ENCODE results near the gene NEDD9. TPM values are rescaled to one million over a fixed set of nuclear protein-coding genes. Genes with fewer than 3 reads are reported as not detected.

NEDD9 gene
- total and polyA plus RNA-seq, 2 of the 4 experiments (the other 2 are of a cell fraction), result 7.6 to 16.5 TPM

DNA sequence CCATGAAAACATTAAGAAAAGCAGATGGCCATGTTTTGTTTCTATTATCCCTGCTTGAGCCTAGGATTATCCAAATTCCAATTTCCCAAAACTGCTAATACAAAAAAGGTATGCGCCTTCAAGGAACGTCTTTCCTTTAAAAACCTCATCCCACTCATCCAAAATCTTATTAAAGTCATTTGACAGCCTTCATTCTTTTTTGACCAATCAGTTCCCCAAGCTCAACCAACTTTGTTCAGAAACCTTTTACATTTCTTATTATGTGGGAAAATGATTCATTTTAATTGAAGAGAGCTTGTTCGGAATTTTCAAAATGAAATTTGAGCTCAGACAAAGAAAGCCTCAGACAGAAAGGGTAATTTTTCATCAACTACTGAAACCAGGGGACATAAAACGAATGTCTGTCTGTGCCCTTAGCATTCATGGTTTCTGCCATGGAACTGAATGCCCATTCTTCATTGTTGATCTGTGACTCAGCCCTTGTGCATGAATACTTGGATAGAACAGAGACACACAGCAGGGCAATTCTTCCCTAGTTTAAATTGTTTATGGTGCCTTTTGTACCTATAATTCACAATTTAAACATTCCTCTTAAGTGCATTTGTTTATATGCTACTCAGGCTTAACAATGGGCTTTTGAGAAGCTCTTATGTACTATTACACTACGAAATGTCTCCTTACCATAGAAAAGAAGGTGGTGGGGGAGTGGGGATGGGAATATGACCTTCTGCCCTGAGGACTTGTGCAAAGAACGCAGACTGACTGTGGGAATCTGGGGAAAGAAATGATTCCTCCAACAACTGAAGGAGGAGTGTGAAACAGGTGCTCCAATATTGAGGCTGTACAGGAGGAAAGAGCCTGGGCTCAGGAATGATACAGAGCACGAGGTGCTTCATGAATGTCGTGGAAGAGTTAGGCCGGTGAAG lies 71.2 kb downstream of the NEDD9 start:
- 93% methylated on average over 4 of the region's 9 CpGs; no CpG with 5 or more reads in 1 of the 2 experiments for WGBS, 2 experiments (ENCODE audit: extremely low coverage in 2 of 2, insufficient read length in 1 of 2)
- Histone ChIP-seq H3K56ac (ENCODE audit: extremely low read depth, insufficient read depth, low read length) (no peak overlapping the region), H3K14ac (replicated peaks; ENCODE audit: low read depth, low read length) (no peak overlapping the region), H3K18ac (ENCODE audit: low read depth, low read length) (no peak overlapping the region), H2AFZ (replicated peaks; ENCODE audit: low read length, poor library complexity) (no peak overlapping the region), H3K4me3 (ENCODE audit: insufficient read depth, low read depth, low read length) (no peak overlapping the region), H2BK15ac (ENCODE audit: low read depth, low read length) (no peak overlapping the region), H3K27ac (ENCODE audit: insufficient read depth, low read length) (no peak overlapping the region), H4K91ac (ENCODE audit: insufficient read depth, low read depth, low read length) (no peak overlapping the region), H4K20me1 (ENCODE audit: insufficient read depth, low read length) (no peaks in the 10 kb centered on the region), H4K5ac (ENCODE audit: low read depth, low read length) (no peak overlapping the region), H2BK20ac (ENCODE audit: low read depth, low read length) (no peak overlapping the region), H2AK9ac (replicated peaks; ENCODE audit: low read depth, low read length, poor library complexity) (no peak overlapping the region), H3K27me3 (ENCODE audit: control insufficient read depth, insufficient read depth, low read length) (no peaks in the 10 kb centered on the region), H2BK120ac (ENCODE audit: low read depth, low read length) (no peak overlapping the region), H3K79me1 (ENCODE audit: low read depth in 1 of 2, low read length in 2 of 2) (no peaks in the 10 kb centered on the region), H3K9me3 (ENCODE audit: control insufficient read depth, insufficient read depth, low read length) (no peaks in the 10 kb centered on the region), H3K4ac (ENCODE audit: low read depth, low read length) (peak overlapping the region; percentile 15; the same call in 1 of the 2 replicates), H3K23ac (ENCODE audit: low read depth, low read length) (no peak overlapping the region), H2AK5ac (ENCODE audit: low read depth, low read length) (no peak overlapping the region), H3K4me2 (ENCODE audit: low read depth, low read length) (no peak overlapping the region), H3K9me1 (ENCODE audit: insufficient read depth, low read length) (peaks cover 10% of the 10 kb centered on the region), H3K4me1 (ENCODE audit: control insufficient read depth, insufficient read depth, low read length) (peaks cover 6% of the 10 kb centered on the region), H3K9ac (ENCODE audit: low read depth, low read length) (no peak overlapping the region), H2BK5ac (ENCODE audit: low read depth, low read length, poor library complexity, severe bottlenecking) (no peak overlapping the region), H4K8ac (ENCODE audit: low read depth in 2 of 2, low read length in 2 of 2) (no peak overlapping the region), H3K36me3 (ENCODE audit: control insufficient read depth, insufficient read depth, low read length) (no peaks in the 10 kb centered on the region)
- intact Hi-C loops (cut with micrococcal nuclease), result no loop called here
- in situ Hi-C loops (cut with MboI; ENCODE audit: low sequenced_read_pairs), result no loop called here
- POLR2A ChIA-PET (ENCODE audit: unreplicated experiment), result no interaction called here
- BruUV-seq (replicated peaks), result no TSS peak
- CTCF ChIA-PET, result no interaction called here
- dilution Hi-C loops (cut with HindIII; ENCODE audit: low sequenced_read_pairs, unreplicated experiment), result no loop called here
- ATAC-seq (ENCODE audit: low read depth), result peak; percentile 68
- DNase-seq, result peak; percentile 16
- TF ChIP-seq CEBPB (IDR thresholded peaks at IDR 0.05; ENCODE audit: low read depth, low read length) (no peak), SMC3 (IDR thresholded peaks at IDR 0.05; ENCODE audit: low read depth, low read length) (no peak), BHLHE40 (IDR thresholded peaks at IDR 0.05; ENCODE audit: low read depth, low read length) (no peak), MAFK (IDR thresholded peaks at IDR 0.05; ENCODE audit: low read depth, low read length) (no peak), POLR2A (IDR thresholded peaks at IDR 0.05; ENCODE audit: low read depth, low read length) (no peak), RCOR1 (IDR thresholded peaks at IDR 0.05; ENCODE audit: insufficient replicate concordance, low read length) (no peak), RAD21 (IDR thresholded peaks at IDR 0.05; ENCODE audit: low read length) (no peak), CHD1 (IDR thresholded peaks at IDR 0.05; ENCODE audit: low read depth, low read length) (no peak), MXI1 (IDR thresholded peaks at IDR 0.05; ENCODE audit: borderline replicate concordance, low read depth, low read length) (no peak), MAZ (IDR thresholded peaks at IDR 0.05; ENCODE audit: borderline replicate concordance, low read depth, low read length) (no peak), RFX5 (IDR thresholded peaks at IDR 0.05; ENCODE audit: low read depth, low read length) (no peak), FOS (IDR thresholded peaks at IDR 0.05; ENCODE audit: low read depth, low read length) (no peak), NFE2L2 (IDR thresholded peaks at IDR 0.05; ENCODE audit: low read depth, low read length) (no peak)
- TF ChIP-seq, protein P1, sequence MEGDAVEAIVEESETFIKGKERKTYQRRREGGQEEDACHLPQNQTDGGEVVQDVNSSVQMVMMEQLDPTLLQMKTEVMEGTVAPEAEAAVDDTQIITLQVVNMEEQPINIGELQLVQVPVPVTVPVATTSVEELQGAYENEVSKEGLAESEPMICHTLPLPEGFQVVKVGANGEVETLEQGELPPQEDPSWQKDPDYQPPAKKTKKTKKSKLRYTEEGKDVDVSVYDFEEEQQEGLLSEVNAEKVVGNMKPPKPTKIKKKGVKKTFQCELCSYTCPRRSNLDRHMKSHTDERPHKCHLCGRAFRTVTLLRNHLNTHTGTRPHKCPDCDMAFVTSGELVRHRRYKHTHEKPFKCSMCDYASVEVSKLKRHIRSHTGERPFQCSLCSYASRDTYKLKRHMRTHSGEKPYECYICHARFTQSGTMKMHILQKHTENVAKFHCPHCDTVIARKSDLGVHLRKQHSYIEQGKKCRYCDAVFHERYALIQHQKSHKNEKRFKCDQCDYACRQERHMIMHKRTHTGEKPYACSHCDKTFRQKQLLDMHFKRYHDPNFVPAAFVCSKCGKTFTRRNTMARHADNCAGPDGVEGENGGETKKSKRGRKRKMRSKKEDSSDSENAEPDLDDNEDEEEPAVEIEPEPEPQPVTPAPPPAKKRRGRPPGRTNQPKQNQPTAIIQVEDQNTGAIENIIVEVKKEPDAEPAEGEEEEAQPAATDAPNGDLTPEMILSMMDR (conservative IDR thresholded peaks at IDR 0.05; ENCODE audit: low read depth, low read length), result no peak
- TF ChIP-seq, protein P2, sequence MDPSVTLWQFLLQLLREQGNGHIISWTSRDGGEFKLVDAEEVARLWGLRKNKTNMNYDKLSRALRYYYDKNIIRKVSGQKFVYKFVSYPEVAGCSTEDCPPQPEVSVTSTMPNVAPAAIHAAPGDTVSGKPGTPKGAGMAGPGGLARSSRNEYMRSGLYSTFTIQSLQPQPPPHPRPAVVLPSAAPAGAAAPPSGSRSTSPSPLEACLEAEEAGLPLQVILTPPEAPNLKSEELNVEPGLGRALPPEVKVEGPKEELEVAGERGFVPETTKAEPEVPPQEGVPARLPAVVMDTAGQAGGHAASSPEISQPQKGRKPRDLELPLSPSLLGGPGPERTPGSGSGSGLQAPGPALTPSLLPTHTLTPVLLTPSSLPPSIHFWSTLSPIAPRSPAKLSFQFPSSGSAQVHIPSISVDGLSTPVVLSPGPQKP (IDR thresholded peaks at IDR 0.05; ENCODE audit: borderline replicate concordance, low read depth, low read length), result no peak

Measured in IMR-90 (cell line).